Fibroblast of villous mesenchyme (primary cell): Measurements from ENCODE around the gene WNT4. TPM values are rescaled to one million over a fixed set of nuclear protein-coding genes. Genes with fewer than 3 reads are reported as not detected.

Experiments used
- DNase-seq: peaks from one replicate; pipeline ENCODE4 v3.0.0-alpha.2; 2010; ENCODE audit warnings: low read depth
- H3K4me3 ChIP-seq: 2 replicates; pipeline ENCODE4 v1.5.1; 2011; ENCODE audit warnings: low read depth, mild to moderate bottlenecking, low read length
- total RNA-seq: library from RNA; depleted of rRNA; stranded (reverse); fragments of >200 nt; gene quantifications from 2 replicates; pipeline ENCODE4 v1.2.3, GENCODE V29; 2012
- TF ChIP-seq, protein P1 (sequence below): IDR thresholded peaks from 2 replicates; pipeline ENCODE4 v1.5.1; 2012; ENCODE audit warnings: low read depth, mild to moderate bottlenecking, low read length; ENCODE audit not compliant: insufficient read depth

WNT4 gene
- total RNA-seq, 1 donor, result 0.43 TPM

- TF ChIP-seq, protein P1, sequence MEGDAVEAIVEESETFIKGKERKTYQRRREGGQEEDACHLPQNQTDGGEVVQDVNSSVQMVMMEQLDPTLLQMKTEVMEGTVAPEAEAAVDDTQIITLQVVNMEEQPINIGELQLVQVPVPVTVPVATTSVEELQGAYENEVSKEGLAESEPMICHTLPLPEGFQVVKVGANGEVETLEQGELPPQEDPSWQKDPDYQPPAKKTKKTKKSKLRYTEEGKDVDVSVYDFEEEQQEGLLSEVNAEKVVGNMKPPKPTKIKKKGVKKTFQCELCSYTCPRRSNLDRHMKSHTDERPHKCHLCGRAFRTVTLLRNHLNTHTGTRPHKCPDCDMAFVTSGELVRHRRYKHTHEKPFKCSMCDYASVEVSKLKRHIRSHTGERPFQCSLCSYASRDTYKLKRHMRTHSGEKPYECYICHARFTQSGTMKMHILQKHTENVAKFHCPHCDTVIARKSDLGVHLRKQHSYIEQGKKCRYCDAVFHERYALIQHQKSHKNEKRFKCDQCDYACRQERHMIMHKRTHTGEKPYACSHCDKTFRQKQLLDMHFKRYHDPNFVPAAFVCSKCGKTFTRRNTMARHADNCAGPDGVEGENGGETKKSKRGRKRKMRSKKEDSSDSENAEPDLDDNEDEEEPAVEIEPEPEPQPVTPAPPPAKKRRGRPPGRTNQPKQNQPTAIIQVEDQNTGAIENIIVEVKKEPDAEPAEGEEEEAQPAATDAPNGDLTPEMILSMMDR, result no peak
- DNase-seq, result no peak
- no peak overlapping the region for H3K4me3 ChIP-seq
These were observed 53.7 kb downstream of the WNT4 start for GRCh38 chr1:22089134-22089571.

DNA sequence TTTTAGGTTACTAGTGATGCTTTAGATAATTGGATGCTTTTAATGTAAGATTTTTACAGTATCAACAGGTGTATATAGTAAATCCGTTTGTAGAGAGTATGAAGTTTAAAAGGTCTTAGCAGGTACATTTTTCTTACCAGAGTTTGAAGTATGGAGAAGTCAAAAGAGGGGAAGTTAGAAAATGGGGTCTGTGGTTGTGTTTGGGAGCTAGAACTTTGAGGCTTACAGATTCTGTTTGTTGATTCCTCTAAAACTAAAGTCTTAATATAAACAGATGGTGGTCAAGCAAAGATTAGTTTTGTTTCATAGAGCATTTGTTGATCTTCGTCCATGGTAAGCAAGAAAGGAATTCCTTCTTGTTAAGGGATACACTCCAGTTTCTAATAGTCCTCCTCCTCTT lies 54.6 kb downstream of the WNT4 start:
- peak; percentile 37 for DNase-seq
- TF ChIP-seq, protein P1, result no peak
- H3K4me3 ChIP-seq, result no peak overlapping the region

GRCh38 chr1:22080191-22080590 lies 62.7 kb downstream of the WNT4 start:
- no peak for DNase-seq
- no peak overlapping the region for H3K4me3 ChIP-seq
- TF ChIP-seq, protein P1, result no peak

GRCh38 chr1:22078133-22078532 lies 64.8 kb downstream of the WNT4 start:
- TF ChIP-seq, protein P1, result no peak
- H3K4me3 ChIP-seq, result no peak overlapping the region
- no peak for DNase-seq

DNA sequence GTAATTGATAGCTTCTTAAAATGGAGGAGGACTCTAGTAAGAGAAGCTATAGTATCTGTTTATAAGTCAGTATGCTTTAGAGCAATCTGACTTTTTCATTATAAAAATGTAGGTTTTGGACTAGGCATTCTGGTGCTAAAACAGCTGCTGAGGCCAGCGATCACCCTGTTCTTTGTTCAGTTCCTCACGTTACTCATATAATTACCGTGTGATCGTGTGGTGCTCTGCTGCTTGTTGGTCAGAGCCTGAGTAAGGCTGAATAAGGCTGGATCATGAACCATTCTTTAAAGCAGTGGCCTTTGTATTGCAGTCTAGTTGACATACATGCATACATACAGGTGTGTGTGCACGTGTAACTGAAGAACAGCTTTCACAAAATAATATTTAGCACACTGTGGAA lies 65.2 kb downstream of the WNT4 start:
- TF ChIP-seq, protein P1, result no peak
- no peak overlapping the region for H3K4me3 ChIP-seq
- no peak for DNase-seq

GRCh38 chr1:22076346-22076745 lies 66.6 kb downstream of the WNT4 start:
- no peak for DNase-seq
- TF ChIP-seq, protein P1, result no peak
- H3K4me3 ChIP-seq, result no peak overlapping the region

DNA sequence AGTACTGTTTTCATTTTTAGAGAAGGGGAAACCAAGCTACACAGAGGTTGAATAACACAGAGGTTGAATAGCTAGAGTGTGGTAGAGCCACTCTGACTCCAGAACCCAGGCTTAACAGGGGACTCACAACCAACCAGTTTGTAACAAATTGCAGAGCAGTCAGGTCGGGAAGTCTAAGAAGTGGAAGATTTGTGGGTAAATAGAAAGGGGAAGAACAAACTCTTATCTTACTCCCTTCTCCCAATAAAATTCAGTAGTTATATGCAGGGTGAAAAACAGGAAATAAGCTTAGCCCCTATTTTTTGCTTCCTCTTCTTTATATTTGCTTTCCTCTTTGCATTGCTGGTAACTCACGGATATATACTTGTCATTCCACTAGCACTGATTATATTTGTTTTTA lies 67.2 kb downstream of the WNT4 start:
- TF ChIP-seq, protein P1, result no peak
- H3K4me3 ChIP-seq, result no peak overlapping the region
- DNase-seq, result no peak
